ENCODE measurements around the gene SASH1.

The SASH1 gene

DNA sequence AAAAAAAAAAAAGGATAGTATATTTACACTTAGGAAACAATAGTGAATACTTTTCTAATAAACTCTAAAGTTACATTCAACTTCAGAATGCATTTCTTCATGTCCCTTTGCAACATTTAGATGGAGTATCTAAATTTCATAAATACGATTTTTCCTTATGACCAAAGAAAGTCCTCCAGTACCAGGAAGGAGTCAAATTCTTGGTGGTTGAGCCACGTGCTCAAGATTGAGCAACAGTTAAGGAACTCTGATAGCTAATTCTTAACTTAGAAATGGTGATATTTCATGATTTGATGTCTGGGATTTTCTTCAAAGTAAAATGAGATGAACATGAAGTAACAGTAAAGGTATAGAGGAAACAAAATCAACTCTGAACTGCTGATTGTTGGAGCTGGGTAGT is 92.7 kb downstream of the SASH1 start:
- Histone ChIP-seq H3K4me2 (ENCODE audit: low read depth, low read length, poor library complexity, severe bottlenecking) (no peak overlapping the region), H4K20me1 (ENCODE audit: low read depth, low read length) (no peaks in the 10 kb centered on the region), H3K79me2 (ENCODE audit: insufficient read depth, low read length) (no peaks in the 10 kb centered on the region), H3K27me3 (ENCODE audit: low read length) (no peaks in the 10 kb centered on the region), H3K9me2 (replicated peaks; ENCODE audit: insufficient read depth, low read length) (no peaks in the 10 kb centered on the region), H3K4me3 (ENCODE audit: insufficient read depth, low read length, poor library complexity, severe bottlenecking) (no peak overlapping the region), H3K27ac (ENCODE audit: low read depth, low read length) (no peak overlapping the region), H3F3A (ENCODE audit: insufficient read depth) (no peaks in the 10 kb centered on the region), H2AFZ (ENCODE audit: low read depth, low read length, severe bottlenecking) (no peak overlapping the region), H3K36me3 (ENCODE audit: low read length) (no peaks in the 10 kb centered on the region), H3K9ac (ENCODE audit: low read length) (no peak overlapping the region), H3K9me3 (ENCODE audit: insufficient read depth, low read length) (no peaks in the 10 kb centered on the region)
- TF ChIP-seq, protein P1, sequence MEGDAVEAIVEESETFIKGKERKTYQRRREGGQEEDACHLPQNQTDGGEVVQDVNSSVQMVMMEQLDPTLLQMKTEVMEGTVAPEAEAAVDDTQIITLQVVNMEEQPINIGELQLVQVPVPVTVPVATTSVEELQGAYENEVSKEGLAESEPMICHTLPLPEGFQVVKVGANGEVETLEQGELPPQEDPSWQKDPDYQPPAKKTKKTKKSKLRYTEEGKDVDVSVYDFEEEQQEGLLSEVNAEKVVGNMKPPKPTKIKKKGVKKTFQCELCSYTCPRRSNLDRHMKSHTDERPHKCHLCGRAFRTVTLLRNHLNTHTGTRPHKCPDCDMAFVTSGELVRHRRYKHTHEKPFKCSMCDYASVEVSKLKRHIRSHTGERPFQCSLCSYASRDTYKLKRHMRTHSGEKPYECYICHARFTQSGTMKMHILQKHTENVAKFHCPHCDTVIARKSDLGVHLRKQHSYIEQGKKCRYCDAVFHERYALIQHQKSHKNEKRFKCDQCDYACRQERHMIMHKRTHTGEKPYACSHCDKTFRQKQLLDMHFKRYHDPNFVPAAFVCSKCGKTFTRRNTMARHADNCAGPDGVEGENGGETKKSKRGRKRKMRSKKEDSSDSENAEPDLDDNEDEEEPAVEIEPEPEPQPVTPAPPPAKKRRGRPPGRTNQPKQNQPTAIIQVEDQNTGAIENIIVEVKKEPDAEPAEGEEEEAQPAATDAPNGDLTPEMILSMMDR (IDR thresholded peaks at IDR 0.05; ENCODE audit: insufficient read depth, low read length, poor library complexity, severe bottlenecking), result no peak

DNA sequence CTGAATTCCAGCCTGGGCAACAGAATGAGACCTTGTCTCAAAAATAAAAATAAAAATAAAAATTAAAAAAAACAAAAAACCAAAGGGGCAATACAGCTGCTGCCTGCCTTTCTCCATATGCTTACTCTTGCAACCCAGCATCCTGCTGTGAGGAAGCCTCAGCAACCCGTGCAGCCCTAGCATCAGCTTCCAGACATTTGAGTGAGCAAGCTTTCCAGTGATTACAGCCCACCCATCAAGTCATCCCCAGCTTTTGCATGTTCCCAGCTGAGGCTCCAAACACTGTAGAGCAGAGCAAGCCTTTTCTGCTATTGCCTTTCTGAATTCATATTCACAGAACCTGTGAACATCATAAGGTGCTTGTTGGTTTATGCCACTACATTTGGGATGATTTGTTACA is 93.8 kb downstream of the SASH1 start:
- no peaks in the 10 kb centered on the region for H3K9me2 ChIP-seq (replicated peaks; ENCODE audit: insufficient read depth, low read length)
- H3K4me3 ChIP-seq (ENCODE audit: insufficient read depth, low read length, poor library complexity, severe bottlenecking), result no peak overlapping the region
- H3K9ac ChIP-seq (ENCODE audit: low read length), result no peak overlapping the region
- H3K36me3 ChIP-seq (ENCODE audit: low read length), result no peaks in the 10 kb centered on the region
- H3K27me3 ChIP-seq (ENCODE audit: low read length), result no peaks in the 10 kb centered on the region
- H4K20me1 ChIP-seq (ENCODE audit: low read depth, low read length), result no peaks in the 10 kb centered on the region
- H3F3A ChIP-seq (ENCODE audit: insufficient read depth), result no peaks in the 10 kb centered on the region
- no peaks in the 10 kb centered on the region for H3K79me2 ChIP-seq (ENCODE audit: insufficient read depth, low read length)
- H3K4me2 ChIP-seq (ENCODE audit: low read depth, low read length, poor library complexity, severe bottlenecking), result no peak overlapping the region
- no peak overlapping the region for H2AFZ ChIP-seq (ENCODE audit: low read depth, low read length, severe bottlenecking)
- H3K27ac ChIP-seq (ENCODE audit: low read depth, low read length), result no peak overlapping the region
- no peak for TF ChIP-seq EZH2phosphoT487 (conservative IDR thresholded peaks at IDR 0.05; ENCODE audit: low read length)
- TF ChIP-seq, protein P1 (IDR thresholded peaks at IDR 0.05; ENCODE audit: insufficient read depth, low read length, poor library complexity, severe bottlenecking), result no peak
- no peaks in the 10 kb centered on the region for H3K9me3 ChIP-seq (ENCODE audit: insufficient read depth, low read length)

DNA sequence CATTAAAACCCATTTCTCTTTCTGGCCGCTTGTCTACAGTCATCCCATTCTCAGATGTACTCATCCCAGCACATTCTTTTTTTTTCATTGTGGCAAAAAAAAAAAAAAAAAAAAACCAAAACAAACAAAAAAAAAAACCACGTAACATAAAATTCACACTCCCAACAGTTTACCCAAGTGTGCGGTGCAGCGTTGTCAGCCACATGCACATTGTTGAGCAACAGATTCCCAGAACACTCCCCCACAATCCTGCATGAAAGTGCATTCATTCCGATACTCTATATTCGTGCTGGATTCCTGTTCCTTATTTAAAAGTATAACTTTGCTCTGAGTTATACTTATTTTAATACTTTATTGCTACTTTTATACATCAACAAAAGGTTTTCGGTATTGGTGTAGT is 96.0 kb downstream of the SASH1 start:
- Histone ChIP-seq H3F3A (ENCODE audit: insufficient read depth) (no peaks in the 10 kb centered on the region), H3K4me2 (ENCODE audit: low read depth, low read length, poor library complexity, severe bottlenecking) (no peak overlapping the region), H3K36me3 (ENCODE audit: low read length) (no peaks in the 10 kb centered on the region), H2AFZ (ENCODE audit: low read depth, low read length, severe bottlenecking) (no peak overlapping the region), H3K27me3 (ENCODE audit: low read length) (no peaks in the 10 kb centered on the region), H3K27ac (ENCODE audit: low read depth, low read length) (no peak overlapping the region), H3K9me3 (ENCODE audit: insufficient read depth, low read length) (no peaks in the 10 kb centered on the region), H4K20me1 (ENCODE audit: low read depth, low read length) (no peaks in the 10 kb centered on the region), H3K4me3 (ENCODE audit: insufficient read depth, low read length, poor library complexity, severe bottlenecking) (no peak overlapping the region), H3K9me2 (replicated peaks; ENCODE audit: insufficient read depth, low read length) (no peaks in the 10 kb centered on the region), H3K79me2 (ENCODE audit: insufficient read depth, low read length) (no peaks in the 10 kb centered on the region), H3K9ac (ENCODE audit: low read length) (no peak overlapping the region)
- TF ChIP-seq, protein P1 (IDR thresholded peaks at IDR 0.05; ENCODE audit: insufficient read depth, low read length, poor library complexity, severe bottlenecking), result no peak
- no peak for TF ChIP-seq EZH2phosphoT487 (conservative IDR thresholded peaks at IDR 0.05; ENCODE audit: low read length)

DNA sequence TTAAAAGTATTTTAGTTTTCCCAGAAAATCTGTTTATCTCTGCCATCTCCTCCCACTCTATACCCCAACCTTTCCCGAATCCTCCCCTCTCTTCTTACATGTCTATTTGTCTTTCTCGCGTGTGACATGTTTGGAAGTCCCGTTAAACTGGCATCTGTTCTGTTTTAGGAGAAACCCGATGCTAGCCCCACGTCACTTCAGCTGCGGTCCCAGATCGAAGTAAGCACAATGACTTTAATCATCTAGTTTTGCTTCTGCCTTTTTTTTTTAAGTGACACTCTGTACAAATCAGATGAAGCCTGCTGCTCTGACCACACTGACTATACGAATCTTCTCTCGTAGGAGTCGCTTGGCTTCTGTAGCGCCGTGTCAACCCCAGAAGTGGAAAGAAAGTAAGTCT is 97.4 kb downstream of the SASH1 start:
- TF ChIP-seq, protein P1 (IDR thresholded peaks at IDR 0.05; ENCODE audit: insufficient read depth, low read length, poor library complexity, severe bottlenecking), result no peak
- no peak for TF ChIP-seq EZH2phosphoT487 (conservative IDR thresholded peaks at IDR 0.05; ENCODE audit: low read length)

More for the DNA sequence above, 97.4 kb downstream of the SASH1 start:
- Histone ChIP-seq H3K9me2 (replicated peaks; ENCODE audit: insufficient read depth, low read length) (no peaks in the 10 kb centered on the region), H3K27me3 (ENCODE audit: low read length) (no peaks in the 10 kb centered on the region), H3K79me2 (ENCODE audit: insufficient read depth, low read length) (no peaks in the 10 kb centered on the region), H3K9me3 (ENCODE audit: insufficient read depth, low read length) (no peaks in the 10 kb centered on the region), H3K27ac (ENCODE audit: low read depth, low read length) (no peak overlapping the region), H2AFZ (ENCODE audit: low read depth, low read length, severe bottlenecking) (no peak overlapping the region), H3K36me3 (ENCODE audit: low read length) (no peaks in the 10 kb centered on the region), H3K4me3 (ENCODE audit: insufficient read depth, low read length, poor library complexity, severe bottlenecking) (no peak overlapping the region), H4K20me1 (ENCODE audit: low read depth, low read length) (no peaks in the 10 kb centered on the region), H3K9ac (ENCODE audit: low read length) (no peak overlapping the region), H3F3A (ENCODE audit: insufficient read depth) (no peaks in the 10 kb centered on the region), H3K4me2 (ENCODE audit: low read depth, low read length, poor library complexity, severe bottlenecking) (no peak overlapping the region)

Measured in SU-DHL-6 (cell line).